Neural progenitor cell (in vitro differentiated cells): Measurements from ENCODE around the gene FSTL4.

Experiments used
- EZH2 ChIP-seq: fragments of 200-600 bp; sonication (generic); IDR thresholded peaks from 2 replicates; pipeline ENCODE4 v1.6.1; 2017; ENCODE audit warnings: antibody characterized with exemption, mild to moderate bottlenecking, moderate library complexity
- TF ChIP-seq, protein P1 (sequence below): fragments of 200-600 bp; sonication (generic); IDR thresholded peaks from 2 replicates; pipeline ENCODE4 v1.5.1; 2017; ENCODE audit warnings: antibody characterized with exemption, mild to moderate bottlenecking

DNA sequence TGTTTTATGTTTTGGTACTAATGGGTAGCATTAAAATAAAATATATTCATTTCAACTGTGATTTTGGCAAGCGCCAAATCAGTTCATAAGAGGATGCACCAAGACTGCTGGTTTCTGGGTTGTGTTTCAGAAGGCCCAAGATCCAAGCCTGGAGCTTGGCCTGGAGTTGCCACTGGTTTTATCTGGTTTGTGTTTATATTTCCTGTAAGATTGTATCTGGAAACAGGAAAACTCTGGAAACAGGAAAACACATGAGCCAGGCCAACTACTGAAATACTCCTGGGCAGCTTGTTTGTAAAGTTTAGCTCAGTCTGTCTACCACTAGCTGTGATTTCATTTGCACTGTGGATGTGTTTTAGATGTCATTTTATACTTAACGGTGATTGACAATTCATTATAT is 5.5 kb downstream of the FSTL4 start:
- TF ChIP-seq, protein P1, sequence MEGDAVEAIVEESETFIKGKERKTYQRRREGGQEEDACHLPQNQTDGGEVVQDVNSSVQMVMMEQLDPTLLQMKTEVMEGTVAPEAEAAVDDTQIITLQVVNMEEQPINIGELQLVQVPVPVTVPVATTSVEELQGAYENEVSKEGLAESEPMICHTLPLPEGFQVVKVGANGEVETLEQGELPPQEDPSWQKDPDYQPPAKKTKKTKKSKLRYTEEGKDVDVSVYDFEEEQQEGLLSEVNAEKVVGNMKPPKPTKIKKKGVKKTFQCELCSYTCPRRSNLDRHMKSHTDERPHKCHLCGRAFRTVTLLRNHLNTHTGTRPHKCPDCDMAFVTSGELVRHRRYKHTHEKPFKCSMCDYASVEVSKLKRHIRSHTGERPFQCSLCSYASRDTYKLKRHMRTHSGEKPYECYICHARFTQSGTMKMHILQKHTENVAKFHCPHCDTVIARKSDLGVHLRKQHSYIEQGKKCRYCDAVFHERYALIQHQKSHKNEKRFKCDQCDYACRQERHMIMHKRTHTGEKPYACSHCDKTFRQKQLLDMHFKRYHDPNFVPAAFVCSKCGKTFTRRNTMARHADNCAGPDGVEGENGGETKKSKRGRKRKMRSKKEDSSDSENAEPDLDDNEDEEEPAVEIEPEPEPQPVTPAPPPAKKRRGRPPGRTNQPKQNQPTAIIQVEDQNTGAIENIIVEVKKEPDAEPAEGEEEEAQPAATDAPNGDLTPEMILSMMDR = no peak
- TF ChIP-seq EZH2 = no peak
